MV-4-11 (cell line): ENCODE measurements around the gene GPATCH4.
A peak's percentile ranks its signal among the peaks of the same experiment; 100 is the strongest.

Experiments
- DNase-seq: peaks from one replicate; lab custom pipeline; 2025; lab: John Stamatoyannopoulos, UW

Gene GPATCH4

GRCh38 chr1:156577550-156577949 lies 23.7 kb downstream of the GPATCH4 start:
- DNase-seq: no peak

- DNase-seq: no peak
These were observed 27.1 kb downstream of the GPATCH4 start for GRCh38 chr1:156574039-156574633.

GRCh38 chr1:156572663-156573018 lies 28.6 kb downstream of the GPATCH4 start:
- no peak for DNase-seq

GRCh38 chr1:156571919-156572662 lies 29.2 kb downstream of the GPATCH4 start, which contains the start of gene IQGAP3:
Gene IQGAP3, minus strand, starts transcription at chr1:156572565. Its CDS starts 36 bp downstream, at chr1:156572529.
- DNase-seq: peak; percentile 74

GRCh38 chr1:156571261-156571852 lies 29.9 kb downstream of the GPATCH4 start:
- peak; percentile 81 for DNase-seq

- DNase-seq: no peak
These were observed 34.8 kb downstream of the GPATCH4 start for GRCh38 chr1:156566436-156566835.

GRCh38 chr1:156565519-156565918 lies 35.8 kb downstream of the GPATCH4 start:
- DNase-seq: no peak

GRCh38 chr1:156560585-156561163 lies 40.6 kb downstream of the GPATCH4 start:
- DNase-seq: no peak

GRCh38 chr1:156559797-156560385 lies 41.4 kb downstream of the GPATCH4 start:
- DNase-seq: no peak

- no peak for DNase-seq
These were observed 42.0 kb downstream of the GPATCH4 start for GRCh38 chr1:156559086-156559796.

GRCh38 chr1:156556354-156556753 lies 44.9 kb downstream of the GPATCH4 start:
- no peak for DNase-seq

GRCh38 chr1:156555715-156556114 lies 45.6 kb downstream of the GPATCH4 start:
- DNase-seq: no peak

GRCh38 chr1:156554971-156555370 lies 46.3 kb downstream of the GPATCH4 start:
- DNase-seq: no peak

GRCh38 chr1:156553860-156554485 lies 47.3 kb downstream of the GPATCH4 start:
- no peak for DNase-seq

GRCh38 chr1:156552937-156553336 lies 48.3 kb downstream of the GPATCH4 start:
- DNase-seq: peak; percentile 96

GRCh38 chr1:156552518-156552917 lies 48.8 kb downstream of the GPATCH4 start:
- no peak for DNase-seq

- peak; percentile 32 for DNase-seq
These were observed 49.4 kb downstream of the GPATCH4 start for GRCh38 chr1:156551869-156552268.

- DNase-seq: no peak
These were observed 50.1 kb downstream of the GPATCH4 start for GRCh38 chr1:156551066-156551643.

- DNase-seq: no peak
These were observed 50.9 kb downstream of the GPATCH4 start for GRCh38 chr1:156550346-156550745.

- no peak for DNase-seq
These were observed 51.4 kb downstream of the GPATCH4 start for GRCh38 chr1:156549831-156550230.

- no peak for DNase-seq
These were observed 51.9 kb downstream of the GPATCH4 start for GRCh38 chr1:156549390-156549789.
